ENCODE data around the gene BCO1.
"Not testable (repeated sequence)": the region's sequence is repeated elsewhere in the genome, so short reads cannot be mapped to it uniquely, and the experiment has no call there.

The BCO1 gene

GRCh38 chr16:81238296-81239011, at the start of gene BCO1:
BCO1 (plus strand) TSS chr16:81238689; CDS start chr16:81238909, 220 bp downstream.
- no peak for DNase-seq

- no peak for DNase-seq
Observed at GRCh38 chr16:81189100-81189664, 49.3 kb upstream of the BCO1 start.

GRCh38 chr16:81190667-81191066, 47.8 kb upstream of the BCO1 start:
- DNase-seq = no peak

GRCh38 chr16:81195885-81196534, 42.5 kb upstream of the BCO1 start:
- DNase-seq = no peak

- DNase-seq = no peak
Observed at GRCh38 chr16:81198635-81199034, 39.9 kb upstream of the BCO1 start.

GRCh38 chr16:81201267-81201666, 37.2 kb upstream of the BCO1 start:
- no peak for DNase-seq

GRCh38 chr16:81204798-81205680, 33.5 kb upstream of the BCO1 start:
- peak; percentile 60 for DNase-seq

- DNase-seq = no peak
Observed at GRCh38 chr16:81207076-81207475, 31.4 kb upstream of the BCO1 start.

- DNase-seq = no peak
Observed at GRCh38 chr16:81210807-81211206, 27.7 kb upstream of the BCO1 start.

- no peak for DNase-seq
Observed at GRCh38 chr16:81212830-81213465, 25.5 kb upstream of the BCO1 start.

GRCh38 chr16:81214745-81215166, 23.7 kb upstream of the BCO1 start:
- DNase-seq = no peak

- DNase-seq = no peak
Observed at GRCh38 chr16:81216114-81216513, 22.4 kb upstream of the BCO1 start.

- no peak for DNase-seq
Observed at GRCh38 chr16:81216706-81217105, 21.8 kb upstream of the BCO1 start.

- no peak for DNase-seq
Observed at GRCh38 chr16:81219151-81219550, 19.3 kb upstream of the BCO1 start.

GRCh38 chr16:81220349-81220748, 18.1 kb upstream of the BCO1 start:
- DNase-seq = no peak

GRCh38 chr16:81221731-81222130, 16.8 kb upstream of the BCO1 start:
- DNase-seq = no peak

- DNase-seq = no peak
Observed at GRCh38 chr16:81224824-81225223, 13.7 kb upstream of the BCO1 start.

- not testable (repeated sequence) for DNase-seq
Observed at GRCh38 chr16:81225697-81226096, 12.8 kb upstream of the BCO1 start.

GRCh38 chr16:81227785-81228184, 10.7 kb upstream of the BCO1 start:
- no peak for DNase-seq

GRCh38 chr16:81229811-81230210, 8.7 kb upstream of the BCO1 start:
- DNase-seq = no peak

- DNase-seq = no peak
Observed at GRCh38 chr16:81231014-81231413, 7.5 kb upstream of the BCO1 start.

- no peak for DNase-seq
Observed at GRCh38 chr16:81232740-81233367, 5.6 kb upstream of the BCO1 start.

Data from activated CD8-positive, alpha-beta memory T cell treated with anti-CD3 and anti-CD28 coated beads for 24 hours (primary cell).